Measurements from ENCODE around the gene PTTG1.

The PTTG1 gene

DNA sequence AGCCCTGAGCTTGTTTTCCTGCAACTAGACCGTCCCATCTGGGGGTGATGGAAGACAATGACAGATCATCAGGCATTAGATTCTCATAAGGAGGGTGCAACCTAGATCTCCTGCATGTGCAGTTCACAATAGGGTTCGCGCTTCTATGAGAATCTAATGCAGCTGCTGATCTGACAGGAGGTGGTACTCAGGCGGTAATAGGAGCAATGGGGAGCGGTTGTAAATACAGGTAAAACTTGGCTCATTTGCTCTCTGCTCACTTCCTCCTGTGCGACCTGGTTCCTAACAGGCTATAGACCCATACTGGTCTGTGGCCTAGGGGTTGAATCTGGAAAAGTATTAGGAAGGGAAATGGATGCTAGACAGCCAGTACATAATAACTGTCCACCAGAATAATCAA lies 39.7 kb downstream of the PTTG1 start:
- Histone ChIP-seq H3K27me3 (peaks cover 0 to 4% of the 10 kb centered on the region in 2 donors), H3K27ac (no peak overlapping the region), H3K4me1 (peaks cover 0 to 3% (median 2%) of the 10 kb centered on the region in 4 donors), H3K9me3 (no peaks in the 10 kb centered on the region), H3K4me3 (no peak overlapping the region), H3K36me3 (no peaks in the 10 kb centered on the region)
- intact Hi-C loops (cut with DNase I; ENCODE audit: low total_unique reads), result no loop called here
- no peak for DNase-seq
- TF ChIP-seq, protein P1, sequence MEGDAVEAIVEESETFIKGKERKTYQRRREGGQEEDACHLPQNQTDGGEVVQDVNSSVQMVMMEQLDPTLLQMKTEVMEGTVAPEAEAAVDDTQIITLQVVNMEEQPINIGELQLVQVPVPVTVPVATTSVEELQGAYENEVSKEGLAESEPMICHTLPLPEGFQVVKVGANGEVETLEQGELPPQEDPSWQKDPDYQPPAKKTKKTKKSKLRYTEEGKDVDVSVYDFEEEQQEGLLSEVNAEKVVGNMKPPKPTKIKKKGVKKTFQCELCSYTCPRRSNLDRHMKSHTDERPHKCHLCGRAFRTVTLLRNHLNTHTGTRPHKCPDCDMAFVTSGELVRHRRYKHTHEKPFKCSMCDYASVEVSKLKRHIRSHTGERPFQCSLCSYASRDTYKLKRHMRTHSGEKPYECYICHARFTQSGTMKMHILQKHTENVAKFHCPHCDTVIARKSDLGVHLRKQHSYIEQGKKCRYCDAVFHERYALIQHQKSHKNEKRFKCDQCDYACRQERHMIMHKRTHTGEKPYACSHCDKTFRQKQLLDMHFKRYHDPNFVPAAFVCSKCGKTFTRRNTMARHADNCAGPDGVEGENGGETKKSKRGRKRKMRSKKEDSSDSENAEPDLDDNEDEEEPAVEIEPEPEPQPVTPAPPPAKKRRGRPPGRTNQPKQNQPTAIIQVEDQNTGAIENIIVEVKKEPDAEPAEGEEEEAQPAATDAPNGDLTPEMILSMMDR (IDR thresholded peaks at IDR 0.05), result no peak

DNA sequence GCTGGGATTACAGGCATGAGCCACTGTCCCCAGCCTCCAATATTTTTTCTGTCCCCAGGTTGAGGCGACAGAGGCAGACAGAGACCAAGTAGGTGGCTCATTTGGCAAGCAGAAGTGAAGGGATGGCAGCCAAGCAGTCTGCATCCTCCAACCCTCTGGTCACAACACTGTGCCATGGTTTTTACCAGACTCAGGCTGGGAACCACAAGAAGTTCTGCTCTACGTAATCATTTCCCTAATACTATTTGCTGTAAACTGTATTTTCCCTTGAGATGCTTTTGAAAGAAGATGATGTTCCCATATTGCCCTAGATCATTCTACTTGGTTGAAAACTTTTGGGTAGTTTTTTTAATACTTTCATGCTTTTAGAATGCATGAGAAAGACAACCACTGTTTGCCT lies 40.5 kb downstream of the PTTG1 start:
- no peak overlapping the region for H3K27ac ChIP-seq
- peaks cover 3 to 11% (median 7%) of the 10 kb centered on the region in 4 donors for H3K4me1 ChIP-seq
- H3K27me3 ChIP-seq, result no peaks in the 10 kb centered on the region
- TF ChIP-seq, protein P1 (IDR thresholded peaks at IDR 0.05), result no peak
- no peaks in the 10 kb centered on the region for H3K36me3 ChIP-seq
- no peaks in the 10 kb centered on the region for H3K9me3 ChIP-seq
- H3K4me3 ChIP-seq, result no peak overlapping the region
- intact Hi-C loops (cut with DNase I; ENCODE audit: low total_unique reads), result no loop called here
- no peak for DNase-seq

DNA sequence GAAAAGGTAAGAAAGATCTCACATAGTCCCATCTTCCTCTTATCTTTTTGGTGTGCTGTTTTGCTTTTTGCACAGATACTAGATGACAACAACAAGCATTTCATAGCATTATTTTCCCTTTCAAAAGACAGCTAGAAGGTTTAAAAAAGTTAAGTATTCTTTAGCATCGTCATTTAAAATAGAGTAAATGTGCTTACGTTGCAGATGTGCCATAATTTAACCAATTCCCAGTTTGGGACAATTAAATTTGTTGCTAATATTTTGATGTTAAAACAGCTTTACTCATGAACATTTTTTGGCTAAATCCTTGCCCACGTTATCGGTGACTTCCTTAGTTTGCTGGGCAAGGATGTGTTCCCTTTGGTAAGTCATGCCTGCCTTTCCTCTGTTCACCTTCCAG lies 41.6 kb downstream of the PTTG1 start:
- TF ChIP-seq, protein P1 (IDR thresholded peaks at IDR 0.05), result no peak
- Histone ChIP-seq H3K27me3 (no peaks in the 10 kb centered on the region), H3K4me3 (no peak overlapping the region), H3K27ac (no peak overlapping the region), H3K36me3 (no peaks in the 10 kb centered on the region), H3K4me1 (peaks cover 3 to 21% (median 17%) of the 10 kb centered on the region in 4 donors), H3K9me3 (no peaks in the 10 kb centered on the region)
- intact Hi-C loops (cut with DNase I; ENCODE audit: low total_unique reads), result no loop called here
- no peak for DNase-seq

DNA sequence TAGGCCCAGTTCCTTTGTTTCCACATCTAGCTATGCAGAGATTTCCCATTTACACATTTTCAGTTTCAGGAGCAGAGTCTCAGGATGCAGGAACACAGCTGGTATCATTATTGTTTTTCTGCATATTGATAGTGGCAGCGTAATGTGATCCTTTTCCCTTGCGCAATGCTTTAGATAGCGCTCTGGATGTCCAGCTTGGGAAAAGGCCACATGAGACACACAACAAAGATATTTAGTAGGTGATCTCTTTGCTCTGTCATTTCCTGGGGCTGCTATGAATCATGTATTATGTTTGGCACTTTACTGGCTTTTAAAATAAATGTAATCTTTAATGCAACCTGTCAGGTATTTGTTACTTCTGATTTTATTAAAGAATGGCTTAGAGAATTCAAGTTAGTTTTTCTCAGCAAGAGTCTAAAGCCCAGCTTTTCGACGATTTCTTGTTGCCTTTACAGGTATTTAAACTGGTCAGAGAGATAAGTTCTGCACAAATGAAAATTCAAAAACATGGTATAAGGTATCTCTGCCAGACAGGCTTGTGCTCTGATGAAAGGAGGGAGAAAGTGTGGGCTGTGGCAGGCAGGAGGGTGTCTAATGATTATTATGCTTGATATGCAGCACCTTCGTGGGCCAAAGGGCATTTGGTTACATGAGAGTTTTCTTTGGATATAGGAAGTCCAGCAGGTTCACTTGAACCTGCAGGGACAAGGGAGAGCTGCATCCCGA lies 42.2 kb downstream of the PTTG1 start:
- Histone ChIP-seq H3K27me3 (no peaks in the 10 kb centered on the region), H3K4me1 (peaks cover 3 to 22% (median 17%) of the 10 kb centered on the region in 4 donors), H3K36me3 (no peaks in the 10 kb centered on the region), H3K27ac (no peak overlapping the region), H3K4me3 (no peak overlapping the region), H3K9me3 (no peaks in the 10 kb centered on the region)
- TF ChIP-seq, protein P1 (IDR thresholded peaks at IDR 0.05), result no peak
- intact Hi-C loops (cut with DNase I; ENCODE audit: low total_unique reads), result no loop called here
- DNase-seq, result no peak

DNA sequence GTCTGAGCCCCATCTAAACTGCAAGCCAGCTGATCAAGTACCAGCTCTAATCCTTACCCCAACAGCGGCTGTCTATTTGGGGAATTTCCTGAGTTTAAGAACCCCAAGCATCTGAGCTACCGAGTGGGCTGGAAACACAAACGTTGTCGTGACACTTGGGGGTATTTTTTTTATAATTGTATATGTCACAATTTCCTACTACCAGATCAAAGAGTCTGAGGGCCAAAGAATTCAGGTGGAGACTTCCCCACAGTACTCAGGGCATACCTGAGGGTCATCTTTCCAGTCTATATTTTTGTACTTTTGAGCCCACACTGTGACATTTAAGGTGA lies 42.8 kb downstream of the PTTG1 start:
- Histone ChIP-seq H3K4me1 (peaks cover 3 to 22% (median 17%) of the 10 kb centered on the region in 4 donors), H3K36me3 (no peaks in the 10 kb centered on the region), H3K9me3 (no peaks in the 10 kb centered on the region), H3K27ac (no peak overlapping the region), H3K27me3 (no peaks in the 10 kb centered on the region), H3K4me3 (no peak overlapping the region)
- intact Hi-C loops (cut with DNase I; ENCODE audit: low total_unique reads), result no loop called here
- TF ChIP-seq, protein P1 (IDR thresholded peaks at IDR 0.05), result no peak
- no peak for DNase-seq

All from tibial artery (tissue), 4 donors.